HG03045 (cell line): ENCODE results near the gene TECPR2.
"Not testable (repeated sequence)": the region's sequence is repeated elsewhere in the genome, so short reads cannot be mapped to it uniquely, and the experiment has no call there.

ENCODE experiments used
- ATAC-seq: cut with Tn5 transposase; IDR thresholded peaks from one replicate; pipeline ENCODE4 v1.9.1; 2021; ENCODE audit warnings: mild to moderate bottlenecking, moderate library complexity; ENCODE audit not compliant: unreplicated experiment

The TECPR2 gene, protein sequence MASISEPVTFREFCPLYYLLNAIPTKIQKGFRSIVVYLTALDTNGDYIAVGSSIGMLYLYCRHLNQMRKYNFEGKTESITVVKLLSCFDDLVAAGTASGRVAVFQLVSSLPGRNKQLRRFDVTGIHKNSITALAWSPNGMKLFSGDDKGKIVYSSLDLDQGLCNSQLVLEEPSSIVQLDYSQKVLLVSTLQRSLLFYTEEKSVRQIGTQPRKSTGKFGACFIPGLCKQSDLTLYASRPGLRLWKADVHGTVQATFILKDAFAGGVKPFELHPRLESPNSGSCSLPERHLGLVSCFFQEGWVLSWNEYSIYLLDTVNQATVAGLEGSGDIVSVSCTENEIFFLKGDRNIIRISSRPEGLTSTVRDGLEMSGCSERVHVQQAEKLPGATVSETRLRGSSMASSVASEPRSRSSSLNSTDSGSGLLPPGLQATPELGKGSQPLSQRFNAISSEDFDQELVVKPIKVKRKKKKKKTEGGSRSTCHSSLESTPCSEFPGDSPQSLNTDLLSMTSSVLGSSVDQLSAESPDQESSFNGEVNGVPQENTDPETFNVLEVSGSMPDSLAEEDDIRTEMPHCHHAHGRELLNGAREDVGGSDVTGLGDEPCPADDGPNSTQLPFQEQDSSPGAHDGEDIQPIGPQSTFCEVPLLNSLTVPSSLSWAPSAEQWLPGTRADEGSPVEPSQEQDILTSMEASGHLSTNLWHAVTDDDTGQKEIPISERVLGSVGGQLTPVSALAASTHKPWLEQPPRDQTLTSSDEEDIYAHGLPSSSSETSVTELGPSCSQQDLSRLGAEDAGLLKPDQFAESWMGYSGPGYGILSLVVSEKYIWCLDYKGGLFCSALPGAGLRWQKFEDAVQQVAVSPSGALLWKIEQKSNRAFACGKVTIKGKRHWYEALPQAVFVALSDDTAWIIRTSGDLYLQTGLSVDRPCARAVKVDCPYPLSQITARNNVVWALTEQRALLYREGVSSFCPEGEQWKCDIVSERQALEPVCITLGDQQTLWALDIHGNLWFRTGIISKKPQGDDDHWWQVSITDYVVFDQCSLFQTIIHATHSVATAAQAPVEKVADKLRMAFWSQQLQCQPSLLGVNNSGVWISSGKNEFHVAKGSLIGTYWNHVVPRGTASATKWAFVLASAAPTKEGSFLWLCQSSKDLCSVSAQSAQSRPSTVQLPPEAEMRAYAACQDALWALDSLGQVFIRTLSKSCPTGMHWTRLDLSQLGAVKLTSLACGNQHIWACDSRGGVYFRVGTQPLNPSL (N-terminal part only)

DNA sequence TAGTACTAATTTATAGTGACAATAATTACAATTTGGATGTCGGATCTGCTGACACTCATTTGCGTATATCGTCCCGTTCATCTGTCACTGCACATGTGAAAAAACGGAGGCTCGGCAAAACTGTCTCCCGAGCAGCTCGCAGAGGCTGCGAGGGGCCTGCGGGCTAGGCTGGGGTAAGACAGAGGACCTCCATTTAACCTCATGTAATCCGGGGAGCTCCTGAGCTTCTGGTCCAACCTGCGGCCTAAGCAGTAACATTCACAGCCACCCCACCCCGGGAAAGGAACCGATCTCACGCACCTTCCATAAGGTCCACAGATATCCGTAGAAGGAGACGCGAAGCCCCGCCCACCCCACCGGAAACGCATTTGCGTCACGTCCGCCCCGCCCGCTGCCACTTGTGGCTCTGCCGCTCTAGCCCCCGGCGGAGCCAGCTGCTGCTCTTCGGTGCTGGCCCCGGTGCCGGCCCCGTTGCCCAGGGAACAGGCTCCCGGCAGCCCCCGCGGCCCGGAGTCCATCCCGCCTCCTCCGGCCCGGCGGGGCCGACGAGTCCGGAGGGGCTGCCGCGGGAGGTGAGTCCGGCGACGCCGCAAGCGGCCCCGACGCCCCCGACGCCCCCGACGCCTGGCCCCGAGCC, at the start of gene TECPR2, which contains the start of gene CINP:
TECPR2 (plus strand) TSS at position 397 of the 637 bp plus-strand sequence. CDS start 13,781 bp downstream, outside the sequence.
CINP (minus strand) TSS at position 346 of the 637 bp plus-strand sequence; CDS start at position 307, 39 bp downstream.
- peak; percentile 93 for ATAC-seq

DNA sequence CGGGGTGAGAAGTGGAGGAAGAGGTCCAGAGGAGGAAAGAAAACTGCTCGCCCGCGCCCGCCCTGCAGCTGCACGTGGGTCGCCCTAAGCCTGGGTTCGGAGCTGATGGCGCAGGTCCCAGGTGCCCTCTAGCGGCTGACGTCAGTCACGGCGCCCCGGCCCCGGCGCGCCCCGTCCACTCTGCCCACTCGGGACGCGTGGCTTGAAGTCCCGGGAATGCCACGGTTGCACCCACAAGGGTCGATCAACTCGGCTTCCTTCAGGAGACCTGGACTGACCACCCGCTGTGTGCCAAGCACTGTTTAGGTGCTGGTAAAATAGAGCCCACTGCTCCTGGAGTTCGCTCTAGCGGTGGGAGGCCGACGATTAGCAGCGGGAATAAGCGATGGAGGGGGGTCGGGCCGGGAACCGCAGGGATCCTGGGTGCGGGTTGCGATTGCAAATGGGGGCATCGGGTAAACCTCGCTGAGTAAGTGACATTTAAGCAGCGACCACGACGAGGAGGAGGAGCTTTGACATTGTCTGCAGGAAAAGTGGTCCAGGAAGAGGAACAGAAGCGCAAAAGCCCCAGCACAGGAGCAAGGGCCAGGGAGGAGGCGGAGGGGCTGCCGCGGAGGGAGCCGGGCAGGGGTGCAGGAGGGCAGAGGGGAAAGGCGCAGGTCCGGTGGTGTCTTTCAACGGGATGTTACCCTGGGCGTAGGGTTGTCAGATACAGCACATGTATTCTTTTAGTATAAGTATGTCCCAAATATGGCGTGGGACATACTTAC, 48.3 kb upstream of the TECPR2 start:
- ATAC-seq: peak; percentile 61

DNA sequence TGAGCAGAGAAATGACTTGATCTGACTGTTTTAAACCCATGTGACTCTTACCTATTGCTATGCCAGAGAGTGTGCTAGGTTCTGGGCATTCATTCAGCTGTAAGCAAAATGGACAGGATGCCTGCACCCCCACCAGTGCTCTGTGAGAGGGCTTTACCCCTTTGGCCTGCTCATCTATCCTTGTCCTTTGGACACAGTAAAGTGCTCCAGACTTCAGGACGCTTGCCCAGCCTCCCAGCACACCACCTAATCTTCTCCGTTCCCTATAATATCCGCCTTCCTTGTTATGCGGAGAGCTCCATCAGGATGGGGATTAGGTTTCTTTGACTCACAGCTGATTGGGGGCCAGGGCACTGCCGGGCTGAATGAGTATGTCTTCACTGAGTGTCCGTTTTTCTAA, 47.6 kb upstream of the TECPR2 start:
- ATAC-seq: no peak

DNA sequence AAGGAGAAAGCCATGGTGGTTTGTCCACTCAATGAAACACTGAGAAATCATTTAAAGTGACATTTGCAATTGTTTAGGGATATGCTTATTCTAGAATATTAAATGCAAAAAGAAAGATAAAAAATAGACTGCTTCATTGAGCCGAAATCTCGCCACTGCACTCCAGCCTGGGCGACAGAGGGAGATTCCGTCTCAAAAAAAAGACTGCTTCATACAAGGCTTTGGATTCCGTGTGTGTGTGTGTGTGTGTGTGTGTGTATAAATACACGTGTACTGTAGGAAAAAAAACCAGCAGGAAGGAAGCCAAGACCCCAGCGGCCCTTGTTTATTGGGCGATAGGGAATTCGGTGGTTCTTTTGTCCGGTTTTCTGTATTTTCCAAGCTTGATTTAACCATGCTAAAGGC, 46.4 kb upstream of the TECPR2 start:
- no peak for ATAC-seq

DNA sequence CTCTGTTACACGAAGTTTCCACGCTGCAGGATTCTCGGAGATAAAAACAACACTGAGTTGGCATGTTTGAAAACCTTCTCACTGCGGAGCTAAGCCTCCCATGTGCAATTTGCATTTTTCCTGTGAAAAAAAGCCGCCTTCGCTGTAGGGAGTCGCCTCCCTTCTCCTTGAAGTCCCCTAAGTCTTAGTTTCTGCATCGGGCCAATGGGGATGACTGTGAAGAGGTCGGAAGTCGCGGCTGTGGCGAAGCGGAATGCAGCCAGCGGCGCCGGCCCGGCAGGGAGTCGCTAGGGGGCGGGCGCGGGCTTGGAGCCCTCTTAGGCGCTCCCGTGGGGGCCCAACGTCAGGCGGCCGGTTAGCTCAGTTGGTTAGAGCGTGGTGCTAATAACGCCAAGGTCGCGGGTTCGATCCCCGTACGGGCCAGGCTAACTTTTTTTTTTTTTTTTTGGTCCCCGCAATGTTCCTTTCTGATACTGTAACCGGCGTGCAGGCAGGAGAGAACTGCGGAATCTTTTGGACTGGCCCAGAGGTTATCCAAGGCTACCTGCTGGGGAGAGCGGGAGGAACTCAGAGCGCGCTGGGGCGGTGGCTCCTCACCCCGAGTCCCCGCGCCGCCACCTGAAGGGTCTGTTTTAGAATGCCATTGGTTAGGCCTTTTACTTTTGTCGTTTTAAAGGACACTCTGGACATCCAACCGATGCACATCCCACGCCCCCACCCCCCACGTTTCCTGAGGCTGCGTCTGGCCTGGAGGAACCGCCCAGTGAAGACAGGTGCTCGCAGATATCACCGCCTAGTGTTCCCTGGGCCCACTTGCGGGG, 45.8 kb upstream of the TECPR2 start:
- ATAC-seq: peak; percentile 56

DNA sequence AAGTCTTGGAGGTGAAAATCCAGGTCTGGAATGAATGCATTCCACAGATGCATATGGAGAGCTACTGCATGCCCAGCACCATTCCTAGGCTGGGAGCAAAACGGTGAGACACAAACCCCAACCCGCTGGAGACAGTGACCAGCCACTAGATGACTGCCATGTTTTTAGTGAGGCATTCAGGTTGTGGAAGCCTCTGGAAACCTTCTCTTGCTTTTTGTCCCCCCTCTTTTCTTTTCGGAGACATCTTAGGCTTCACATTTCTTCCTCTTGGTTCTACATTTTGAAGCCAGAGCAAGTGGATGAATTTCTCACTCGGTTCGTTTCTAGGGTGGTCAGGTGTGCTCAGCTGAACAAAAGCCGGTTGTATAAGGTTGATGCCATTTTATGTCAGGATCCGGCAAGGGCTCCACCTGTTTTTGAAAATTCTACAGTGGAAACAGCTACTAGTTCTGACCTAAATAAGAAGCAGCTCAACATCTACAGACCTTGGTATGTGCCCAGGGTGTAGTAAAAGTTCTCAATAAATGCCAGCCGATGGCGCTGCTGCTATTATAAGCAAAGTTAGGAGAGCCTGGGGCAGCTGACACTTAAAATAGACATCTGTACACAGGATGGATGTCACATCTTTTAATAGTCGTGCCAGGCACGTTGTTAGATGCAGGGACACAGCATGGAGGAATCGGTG, 45.0 kb upstream of the TECPR2 start:
- no peak for ATAC-seq

DNA sequence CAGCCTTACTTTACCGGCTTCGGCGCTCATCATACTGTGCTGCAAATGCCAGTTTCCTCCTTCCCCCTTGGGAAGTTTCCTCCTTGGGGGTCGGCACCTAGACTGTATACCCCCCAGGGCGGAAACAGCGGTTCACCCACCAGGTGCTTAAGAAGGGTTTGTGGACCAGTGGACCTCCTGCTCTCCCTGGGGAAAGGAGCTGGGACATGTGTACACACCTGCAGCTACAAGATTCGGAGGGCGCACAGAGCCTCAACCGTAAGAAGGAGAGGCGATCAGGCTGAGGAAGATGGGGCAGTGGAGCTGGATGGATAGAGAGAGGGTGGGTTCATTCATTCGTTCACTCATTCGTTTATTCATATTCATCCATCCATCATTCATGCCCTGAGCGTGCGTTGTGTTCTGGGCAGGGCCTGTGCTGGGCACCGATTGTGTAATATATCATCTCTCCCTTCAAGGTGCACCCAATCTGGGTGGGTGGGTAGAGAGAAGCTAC, 43.9 kb upstream of the TECPR2 start:
- no peak for ATAC-seq

DNA sequence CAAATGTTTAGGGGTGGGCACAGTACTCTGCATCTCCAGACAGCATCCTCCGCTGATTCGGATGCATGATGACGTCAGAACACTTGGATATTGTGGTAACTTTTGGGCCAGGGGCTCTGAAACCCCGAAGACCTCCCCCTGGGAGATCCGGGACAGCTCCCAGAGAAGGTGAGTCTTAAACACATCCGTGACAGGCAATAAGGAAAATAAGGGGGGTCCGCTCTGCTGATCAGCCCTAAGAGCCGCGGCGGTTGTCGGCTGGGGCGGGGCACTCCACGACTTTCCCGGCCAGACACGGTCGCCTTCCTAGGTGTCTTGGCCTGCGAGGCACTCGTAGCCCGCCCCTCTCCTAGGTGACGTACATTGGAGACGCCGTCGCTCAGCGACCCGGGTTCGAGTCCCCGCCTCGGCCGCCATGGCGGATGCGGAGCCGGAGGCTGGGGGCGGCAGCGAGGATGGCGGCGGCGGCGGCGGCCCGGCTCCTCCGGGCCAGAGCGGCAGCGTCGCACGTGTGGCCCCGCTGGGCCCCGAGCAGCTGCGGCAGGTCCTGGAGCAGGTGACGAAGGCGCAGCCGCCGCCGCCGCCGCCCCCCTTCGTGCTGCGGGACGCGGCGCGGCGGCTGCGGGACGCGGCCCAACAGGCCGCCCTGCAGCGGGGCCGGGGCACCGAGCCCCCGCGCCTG, 43.2 kb upstream of the TECPR2 start, which contains the start of gene ZNF839:
ZNF839 (plus strand) TSS at position 396 of the 682 bp plus-strand sequence; CDS start at position 416, 20 bp downstream.
- ATAC-seq: peak; percentile 61

DNA sequence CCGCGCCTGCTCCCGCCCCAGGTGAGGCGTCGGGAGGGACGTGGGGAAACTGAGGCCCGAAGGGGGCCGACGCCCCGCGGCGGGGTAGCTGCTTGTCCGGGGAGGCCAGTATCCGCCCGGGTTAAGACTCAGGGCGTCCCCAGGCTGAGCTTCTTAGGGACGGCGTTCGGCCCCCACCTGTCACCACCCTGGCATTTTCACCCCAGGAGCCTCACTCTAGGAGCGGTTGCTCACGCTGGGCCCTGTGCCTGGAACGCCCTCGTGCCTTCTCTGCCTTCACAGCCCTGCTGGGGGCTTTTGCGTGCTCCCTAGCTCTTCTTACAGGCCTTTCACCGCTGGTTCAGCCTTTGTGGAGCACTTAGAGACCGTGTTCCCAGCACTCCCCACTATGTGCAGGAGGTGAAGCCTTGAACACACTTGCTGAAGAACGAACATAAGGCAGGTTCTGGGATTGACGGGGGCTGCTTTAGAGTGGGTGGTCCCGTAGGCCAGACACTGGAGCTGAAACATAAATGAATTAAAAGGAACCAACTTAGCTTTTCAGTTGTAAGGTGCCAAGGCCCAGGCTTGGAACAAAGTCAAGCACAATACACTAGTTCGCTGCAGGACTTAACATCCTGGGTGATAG, 42.6 kb upstream of the TECPR2 start:
- ATAC-seq: peak; percentile 17

DNA sequence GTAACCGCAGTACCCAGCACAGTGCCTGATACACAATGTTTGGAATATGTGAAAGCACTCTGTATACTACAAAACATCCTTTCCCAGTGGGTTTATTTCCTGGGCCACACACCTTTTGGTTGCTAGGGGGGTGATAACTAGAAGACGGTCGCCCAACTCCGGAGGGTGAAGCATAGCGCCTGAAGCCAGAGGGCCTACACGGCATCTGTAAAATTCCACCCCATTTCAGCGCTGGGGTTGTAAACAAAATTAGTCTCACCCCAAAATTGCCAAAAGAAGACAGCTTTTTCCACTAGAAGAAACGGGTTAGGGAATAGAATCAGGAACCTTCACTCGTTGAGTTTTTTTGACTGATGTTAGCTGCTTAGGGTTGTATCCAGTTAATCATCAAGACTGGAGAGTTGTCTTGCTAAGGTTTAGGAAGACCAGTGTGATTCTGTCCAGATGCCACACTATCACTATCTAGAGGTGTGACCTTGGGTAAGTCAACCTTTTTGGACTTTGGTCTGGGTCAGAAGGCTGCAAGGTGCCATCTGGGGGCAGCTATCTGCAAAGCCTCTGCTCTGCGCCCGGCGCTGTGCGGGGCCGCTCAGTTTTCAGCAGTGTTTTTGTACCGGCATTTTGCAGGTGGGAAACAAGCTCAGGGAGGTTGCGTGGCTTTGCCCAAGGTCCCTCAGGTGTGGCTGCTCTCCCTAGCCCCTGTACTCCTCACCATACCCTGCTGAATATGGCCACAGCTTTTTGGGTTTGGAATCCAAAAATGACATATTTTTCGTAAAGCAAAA, 41.9 kb upstream of the TECPR2 start:
- ATAC-seq: no peak

DNA sequence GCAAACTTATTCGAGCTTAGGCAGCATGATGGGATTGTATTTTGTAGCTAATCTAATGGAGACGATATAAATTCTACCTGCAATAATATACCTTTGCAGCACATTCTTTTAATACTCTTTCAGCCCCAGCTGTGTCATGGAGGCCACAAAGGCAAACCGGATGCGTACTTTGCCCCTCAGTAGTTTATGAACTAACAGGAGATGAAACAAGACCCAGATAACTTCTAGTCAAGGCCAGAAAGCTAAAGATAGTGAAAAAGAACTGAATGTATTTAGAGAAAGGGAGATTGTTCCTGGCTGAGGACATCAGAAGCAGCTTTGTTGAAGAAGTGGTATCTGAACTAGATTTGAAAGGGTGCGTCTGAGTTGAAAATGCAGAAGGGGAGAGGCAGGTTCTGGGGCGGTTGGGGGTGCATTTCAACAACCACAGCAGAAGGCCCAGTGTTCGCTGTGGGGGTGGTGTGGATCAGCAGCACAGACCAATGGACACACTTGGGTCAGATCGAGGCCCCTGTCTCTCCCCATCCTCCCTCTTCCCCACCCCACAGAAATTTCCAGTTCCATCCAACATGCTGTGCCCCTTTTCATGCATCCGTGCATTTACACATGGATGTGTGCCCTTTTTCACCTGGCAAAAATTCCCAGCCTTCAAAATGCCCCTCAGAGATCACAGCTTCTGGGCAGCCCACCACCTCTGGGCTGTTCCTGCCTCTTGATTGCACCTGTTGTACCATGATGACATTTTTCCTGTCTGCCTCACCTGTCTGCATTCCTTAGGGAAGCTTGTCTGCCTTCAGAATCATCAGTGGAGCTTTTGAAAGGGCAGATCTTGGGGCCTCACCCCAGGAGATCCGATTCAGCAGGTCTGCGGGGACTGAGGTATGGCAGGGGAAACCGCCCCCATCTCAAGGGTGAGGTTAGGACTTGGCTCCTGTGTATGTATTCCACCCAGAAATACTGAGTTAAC, 41.0 kb upstream of the TECPR2 start:
- ATAC-seq: no peak

DNA sequence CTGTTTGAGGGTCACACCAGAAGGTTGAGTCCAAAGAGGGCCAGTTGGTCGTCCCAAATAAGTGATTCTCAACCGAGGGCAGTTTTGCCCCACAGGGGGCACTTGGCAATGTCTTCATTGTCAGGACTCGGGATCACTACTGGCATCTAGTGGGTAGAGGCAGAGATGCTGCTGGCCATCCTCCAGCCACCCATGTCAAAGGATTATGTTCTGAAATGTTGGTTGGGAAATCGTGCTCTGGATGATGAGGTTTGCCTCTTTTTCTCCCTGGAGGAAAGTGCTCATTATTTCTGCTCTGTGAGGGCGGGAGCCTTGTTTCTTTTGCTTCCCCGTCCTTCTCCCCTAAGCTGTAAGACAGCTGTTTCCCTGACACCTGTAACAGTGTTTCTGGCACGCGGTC, 39.6 kb upstream of the TECPR2 start:
- ATAC-seq: no peak

DNA sequence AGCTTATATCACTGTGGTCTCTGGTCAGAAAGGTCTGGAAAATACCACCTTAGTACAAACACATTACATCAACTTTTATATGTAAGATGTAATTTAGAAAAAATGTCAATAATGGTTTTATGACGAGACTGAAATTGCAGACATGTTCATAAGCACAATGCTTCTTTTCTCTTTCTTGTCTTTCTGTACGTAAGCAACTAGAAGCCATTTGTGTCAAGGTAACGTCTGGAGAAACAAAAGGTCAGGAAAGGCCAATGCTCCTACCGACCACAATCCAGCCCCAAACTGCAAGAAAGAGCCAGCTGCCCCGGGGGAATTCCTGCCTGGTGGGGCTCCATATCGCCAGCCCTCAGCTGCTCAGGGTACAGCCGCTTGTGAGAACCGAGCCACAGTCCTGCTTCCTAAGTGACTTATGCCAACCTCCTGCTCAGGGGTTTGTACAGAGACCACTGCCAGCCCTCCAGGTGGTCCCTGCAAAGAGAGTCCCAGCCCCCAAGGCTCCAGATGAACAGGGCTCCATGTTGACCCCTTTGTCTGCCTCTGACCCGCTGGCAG, 36.9 kb upstream of the TECPR2 start:
- ATAC-seq: no peak

DNA sequence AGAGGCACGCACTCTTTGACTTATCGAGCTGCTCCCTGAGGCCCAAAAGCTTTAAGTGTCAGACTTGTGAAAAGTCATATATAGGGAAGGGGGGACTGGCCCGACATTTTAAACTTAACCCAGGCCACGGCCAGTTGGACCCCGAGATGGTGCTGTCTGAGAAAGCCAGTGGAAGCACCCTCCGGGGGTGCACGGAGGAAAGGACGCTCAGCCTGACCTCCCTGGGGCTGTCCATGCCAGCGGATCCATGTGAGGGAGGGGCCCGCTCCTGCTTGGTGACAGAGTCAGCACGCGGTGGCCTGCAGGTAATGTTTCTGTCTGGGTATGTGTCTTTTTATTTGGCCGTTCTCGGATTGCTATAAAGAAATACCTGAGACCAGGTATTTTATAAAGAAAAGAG, 36.2 kb upstream of the TECPR2 start:
- ATAC-seq: no peak

DNA sequence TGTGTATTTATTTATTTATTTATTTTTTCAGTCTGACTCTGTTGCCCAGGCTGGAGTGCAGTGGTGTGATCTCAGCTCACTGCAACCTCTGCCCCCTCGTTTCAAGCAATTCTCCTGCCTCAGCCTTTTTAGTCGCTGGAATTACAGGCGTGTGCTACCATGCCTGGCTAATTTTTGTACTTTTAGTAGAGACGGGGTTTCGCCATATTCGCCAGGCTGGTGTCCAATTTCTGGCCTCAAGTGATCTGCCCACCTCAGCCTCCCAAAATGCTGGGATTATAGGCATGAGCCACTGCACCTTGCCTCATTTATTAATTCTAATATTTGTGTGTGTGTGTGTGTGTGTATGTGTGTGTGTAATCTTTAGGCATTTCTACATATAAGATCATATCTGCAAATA, 33.4 kb upstream of the TECPR2 start:
- ATAC-seq: not testable (repeated sequence)
